WTC11 (cell line): ENCODE data around the gene CDR2. TPM values are rescaled to one million over a fixed set of nuclear protein-coding genes. Genes with fewer than 3 reads are reported as not detected.
A peak's percentile ranks its signal among the peaks of the same experiment; 100 is the strongest.

Experiments used
- ATAC-seq: fragments of 200-7000 bp; cut with Tn5 transposase; 2 replicates; pipeline ENCODE4 v1.10.0; 2021; ENCODE audit warnings: mild to moderate bottlenecking, moderate library complexity
- CTCF ChIA-PET: fragments of 300-600 bp; sonication (Branson Sonifier 250); formaldehyde crosslinking; loops from one replicate; lab custom pipeline; 2021; ENCODE audit warnings: antibody characterized with exemption; lab: Charles Lee
- POLR2A ChIA-PET: fragments of 350-600 bp; sonication (Branson Sonifier 250); formaldehyde crosslinking; loops from one replicate; lab custom pipeline; 2021; ENCODE audit warnings: antibody characterized with exemption; lab: Charles Lee
- DNase-seq: peaks from one replicate; pipeline ENCODE4 v3.0.0; 2021; ENCODE audit warnings: low spot score
- H3K27ac Mint-ChIP-seq: 2 replicates; pipeline ENCODE4 v1.8.0; 2021; ENCODE audit warnings: mixed read lengths
- H3K27me3 Mint-ChIP-seq: 2 replicates; pipeline ENCODE4 v1.8.0; 2021; ENCODE audit warnings: low read depth, mild to moderate bottlenecking, moderate library complexity, mixed read lengths
- H3K36me3 Mint-ChIP-seq: 2 replicates; pipeline ENCODE4 v1.8.0; 2021; ENCODE audit warnings: mixed read lengths
- H3K4me1 Mint-ChIP-seq: 2 replicates; pipeline ENCODE4 v1.8.0; 2022; ENCODE audit warnings: mixed read lengths
- H3K4me3 Mint-ChIP-seq: 2 replicates; pipeline ENCODE4 v1.8.0; 2021; ENCODE audit warnings: mild to moderate bottlenecking, moderate library complexity, mixed read lengths
- H3K9me3 Mint-ChIP-seq: 2 replicates; pipeline ENCODE4 v1.8.0; 2021; ENCODE audit warnings: mixed read lengths
- ATF1 ChIP-seq: sonication (generic); formaldehyde crosslinking; IDR thresholded peaks from 2 replicates; pipeline ENCODE4 v1.8.1; 2023; ENCODE audit warnings: mild to moderate bottlenecking, moderate library complexity, missing genetic modification reagents
- ATF3 ChIP-seq: sonication (generic); formaldehyde crosslinking; conservative IDR thresholded peaks from 2 replicates; pipeline ENCODE4 v1.8.1; 2022; ENCODE audit warnings: mild to moderate bottlenecking, missing genetic modification reagents
- E2F4 ChIP-seq: sonication (generic); formaldehyde crosslinking; IDR thresholded peaks from 2 replicates; pipeline ENCODE4 v1.8.1; 2022; ENCODE audit warnings: low read depth, mild to moderate bottlenecking, moderate library complexity, missing genetic modification reagents, borderline replicate concordance
- ELF4 ChIP-seq: sonication (generic); formaldehyde crosslinking; IDR thresholded peaks from 2 replicates; pipeline ENCODE4 v1.8.1; 2022; ENCODE audit warnings: low read depth, mild to moderate bottlenecking, moderate library complexity, missing genetic modification reagents
- FOXJ3 ChIP-seq: sonication (generic); formaldehyde crosslinking; IDR thresholded peaks from 2 replicates; pipeline ENCODE4 v1.9.0; 2021; ENCODE audit warnings: missing genetic modification reagents, mild to moderate bottlenecking, borderline replicate concordance
- HMGA2 ChIP-seq: fragments of 250-450 bp; sonication (Bioruptor Pico); IDR thresholded peaks from 2 replicates; pipeline ENCODE4 v1.4.0; 2021; ENCODE audit warnings: mild to moderate bottlenecking, moderate library complexity
- KAT7 ChIP-seq: sonication (generic); formaldehyde crosslinking; IDR thresholded peaks from 2 replicates; pipeline ENCODE4 v1.8.1; 2023; ENCODE audit warnings: missing genetic modification reagents, mild to moderate bottlenecking, borderline replicate concordance
- NFE2L1 ChIP-seq: sonication (generic); formaldehyde crosslinking; IDR thresholded peaks from 2 replicates; pipeline ENCODE4 v1.8.1; 2023; ENCODE audit warnings: missing genetic modification reagents
- NR1H2 ChIP-seq: sonication (generic); formaldehyde crosslinking; IDR thresholded peaks from 2 replicates; pipeline ENCODE4 v1.9.0; 2021; ENCODE audit warnings: mild to moderate bottlenecking, moderate library complexity, missing genetic modification reagents
- PRRX2 ChIP-seq: fragments of 250-450 bp; sonication (Bioruptor Pico); IDR thresholded peaks from 2 replicates; pipeline ENCODE4 v1.8.0; 2021; ENCODE audit warnings: mild to moderate bottlenecking
- SMAD3 ChIP-seq: sonication (generic); formaldehyde crosslinking; IDR thresholded peaks from 2 replicates; pipeline ENCODE4 v1.8.0; 2022; ENCODE audit warnings: missing genetic modification reagents, mild to moderate bottlenecking, borderline replicate concordance
- SOX15 ChIP-seq: fragments of 250-450 bp; sonication (Bioruptor Pico); IDR thresholded peaks from 2 replicates; pipeline ENCODE4 v1.9.0; 2021; ENCODE audit warnings: mild to moderate bottlenecking
- ZNF138 ChIP-seq: sonication (generic); formaldehyde crosslinking; conservative IDR thresholded peaks from 2 replicates; pipeline ENCODE4 v1.8.1; 2022; ENCODE audit warnings: mild to moderate bottlenecking, moderate library complexity, missing genetic modification reagents
- ZNF232 ChIP-seq: sonication (generic); formaldehyde crosslinking; IDR thresholded peaks from 2 replicates; pipeline ENCODE4 v1.8.0; 2022; ENCODE audit warnings: mild to moderate bottlenecking, missing genetic modification reagents
- ZNF263 ChIP-seq: sonication (generic); formaldehyde crosslinking; IDR thresholded peaks from 2 replicates; pipeline ENCODE4 v1.8.1; 2022; ENCODE audit warnings: low read depth, mild to moderate bottlenecking, moderate library complexity, missing genetic modification reagents
- ZNF416 ChIP-seq: fragments of 250-450 bp; sonication (Bioruptor Pico); IDR thresholded peaks from 2 replicates; pipeline ENCODE4 v1.9.0; 2021; ENCODE audit warnings: mild to moderate bottlenecking, inconsistent platforms
- total RNA-seq: library from RNA; stranded (reverse); gene quantifications from 3 replicates; pipeline ENCODE4 v1.2.3, GENCODE V29; 2021
- TF ChIP-seq, protein P1 (sequence below): sonication (generic); formaldehyde crosslinking; IDR thresholded peaks from 2 replicates; pipeline ENCODE4 v1.8.1; 2022; ENCODE audit warnings: mild to moderate bottlenecking, moderate library complexity, missing genetic modification reagents
- TF ChIP-seq, protein P2 (sequence below): sonication (generic); formaldehyde crosslinking; IDR thresholded peaks from 2 replicates; pipeline ENCODE4 v1.8.1; 2023; ENCODE audit warnings: mild to moderate bottlenecking, missing genetic modification reagents
- TF ChIP-seq, protein P3 (sequence below): fragments of 250-450 bp; sonication (Bioruptor Pico); IDR thresholded peaks from 2 replicates; pipeline ENCODE4 v1.9.0; 2021; ENCODE audit warnings: mild to moderate bottlenecking, borderline replicate concordance
- TF ChIP-seq, protein P4 (sequence below): sonication (generic); formaldehyde crosslinking; IDR thresholded peaks from 2 replicates; pipeline ENCODE4 v1.8.0; 2022; ENCODE audit warnings: mild to moderate bottlenecking, missing genetic modification reagents
- TF ChIP-seq, protein P5 (sequence below): fragments of 250-450 bp; sonication (Bioruptor Pico); IDR thresholded peaks from 2 replicates; pipeline ENCODE4 v2.1.2; 2022; ENCODE audit warnings: mild to moderate bottlenecking, moderate library complexity

CDR2 gene
- total RNA-seq, 1 experiment from 2014 or later: 40.9 TPM

DNA sequence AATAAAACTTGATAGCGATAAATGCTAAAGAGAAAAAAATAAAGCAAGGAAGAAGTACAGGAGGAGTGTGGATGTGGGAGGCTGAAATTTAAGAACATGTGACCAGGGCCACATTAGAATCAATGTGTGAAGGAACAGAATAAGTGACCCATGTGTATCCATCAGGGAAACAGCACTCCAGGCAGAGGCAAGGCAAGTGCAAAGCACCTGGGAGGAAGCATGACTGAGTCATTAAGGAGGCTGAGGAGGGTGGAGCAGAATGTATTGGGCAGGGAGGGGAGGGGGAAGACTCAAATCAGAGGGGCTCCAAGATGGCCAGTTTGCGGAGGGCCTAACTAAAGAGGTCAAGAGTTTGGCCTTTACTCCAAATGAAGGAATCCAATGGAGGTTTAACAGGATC is 8.0 kb downstream of the CDR2 start:
- CTCF ChIA-PET: no interaction called here
- Mint-ChIP-seq H3K36me3 (peaks cover 42% of the 10 kb centered on the region), H3K4me1 (peaks cover 40% of the 10 kb centered on the region), H3K27ac (peak overlapping the region; percentile 14; the same call in 1 of the 2 replicates), H3K27me3 (no peaks in the 10 kb centered on the region), H3K4me3 (no peak overlapping the region), H3K9me3 (peaks cover 6% of the 10 kb centered on the region; the same call in 1 of the 2 replicates)
- TF ChIP-seq, protein P1, sequence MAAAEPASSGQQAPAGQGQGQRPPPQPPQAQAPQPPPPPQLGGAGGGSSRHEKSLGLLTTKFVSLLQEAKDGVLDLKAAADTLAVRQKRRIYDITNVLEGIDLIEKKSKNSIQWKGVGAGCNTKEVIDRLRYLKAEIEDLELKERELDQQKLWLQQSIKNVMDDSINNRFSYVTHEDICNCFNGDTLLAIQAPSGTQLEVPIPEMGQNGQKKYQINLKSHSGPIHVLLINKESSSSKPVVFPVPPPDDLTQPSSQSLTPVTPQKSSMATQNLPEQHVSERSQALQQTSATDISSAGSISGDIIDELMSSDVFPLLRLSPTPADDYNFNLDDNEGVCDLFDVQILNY (CRISPR knock-in tag): no peak
- TF ChIP-seq, protein P2, sequence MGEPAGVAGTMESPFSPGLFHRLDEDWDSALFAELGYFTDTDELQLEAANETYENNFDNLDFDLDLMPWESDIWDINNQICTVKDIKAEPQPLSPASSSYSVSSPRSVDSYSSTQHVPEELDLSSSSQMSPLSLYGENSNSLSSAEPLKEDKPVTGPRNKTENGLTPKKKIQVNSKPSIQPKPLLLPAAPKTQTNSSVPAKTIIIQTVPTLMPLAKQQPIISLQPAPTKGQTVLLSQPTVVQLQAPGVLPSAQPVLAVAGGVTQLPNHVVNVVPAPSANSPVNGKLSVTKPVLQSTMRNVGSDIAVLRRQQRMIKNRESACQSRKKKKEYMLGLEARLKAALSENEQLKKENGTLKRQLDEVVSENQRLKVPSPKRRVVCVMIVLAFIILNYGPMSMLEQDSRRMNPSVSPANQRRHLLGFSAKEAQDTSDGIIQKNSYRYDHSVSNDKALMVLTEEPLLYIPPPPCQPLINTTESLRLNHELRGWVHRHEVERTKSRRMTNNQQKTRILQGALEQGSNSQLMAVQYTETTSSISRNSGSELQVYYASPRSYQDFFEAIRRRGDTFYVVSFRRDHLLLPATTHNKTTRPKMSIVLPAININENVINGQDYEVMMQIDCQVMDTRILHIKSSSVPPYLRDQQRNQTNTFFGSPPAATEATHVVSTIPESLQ: no peak
- TF ChIP-seq FOXJ3 (CRISPR knock-in tag) (no peak), ATF1 (no peak), ELF4 (no peak), NR1H2 (no peak), ZNF232 (CRISPR knock-in tag) (no peak), NFE2L1 (CRISPR knock-in tag) (no peak), E2F4 (CRISPR knock-in tag) (no peak), PRRX2 (CRISPR knock-in tag) (no peak), SOX15 (CRISPR knock-in tag) (no peak), KAT7 (CRISPR knock-in tag) (no peak), SMAD3 (no peak)
- TF ChIP-seq, protein P3, sequence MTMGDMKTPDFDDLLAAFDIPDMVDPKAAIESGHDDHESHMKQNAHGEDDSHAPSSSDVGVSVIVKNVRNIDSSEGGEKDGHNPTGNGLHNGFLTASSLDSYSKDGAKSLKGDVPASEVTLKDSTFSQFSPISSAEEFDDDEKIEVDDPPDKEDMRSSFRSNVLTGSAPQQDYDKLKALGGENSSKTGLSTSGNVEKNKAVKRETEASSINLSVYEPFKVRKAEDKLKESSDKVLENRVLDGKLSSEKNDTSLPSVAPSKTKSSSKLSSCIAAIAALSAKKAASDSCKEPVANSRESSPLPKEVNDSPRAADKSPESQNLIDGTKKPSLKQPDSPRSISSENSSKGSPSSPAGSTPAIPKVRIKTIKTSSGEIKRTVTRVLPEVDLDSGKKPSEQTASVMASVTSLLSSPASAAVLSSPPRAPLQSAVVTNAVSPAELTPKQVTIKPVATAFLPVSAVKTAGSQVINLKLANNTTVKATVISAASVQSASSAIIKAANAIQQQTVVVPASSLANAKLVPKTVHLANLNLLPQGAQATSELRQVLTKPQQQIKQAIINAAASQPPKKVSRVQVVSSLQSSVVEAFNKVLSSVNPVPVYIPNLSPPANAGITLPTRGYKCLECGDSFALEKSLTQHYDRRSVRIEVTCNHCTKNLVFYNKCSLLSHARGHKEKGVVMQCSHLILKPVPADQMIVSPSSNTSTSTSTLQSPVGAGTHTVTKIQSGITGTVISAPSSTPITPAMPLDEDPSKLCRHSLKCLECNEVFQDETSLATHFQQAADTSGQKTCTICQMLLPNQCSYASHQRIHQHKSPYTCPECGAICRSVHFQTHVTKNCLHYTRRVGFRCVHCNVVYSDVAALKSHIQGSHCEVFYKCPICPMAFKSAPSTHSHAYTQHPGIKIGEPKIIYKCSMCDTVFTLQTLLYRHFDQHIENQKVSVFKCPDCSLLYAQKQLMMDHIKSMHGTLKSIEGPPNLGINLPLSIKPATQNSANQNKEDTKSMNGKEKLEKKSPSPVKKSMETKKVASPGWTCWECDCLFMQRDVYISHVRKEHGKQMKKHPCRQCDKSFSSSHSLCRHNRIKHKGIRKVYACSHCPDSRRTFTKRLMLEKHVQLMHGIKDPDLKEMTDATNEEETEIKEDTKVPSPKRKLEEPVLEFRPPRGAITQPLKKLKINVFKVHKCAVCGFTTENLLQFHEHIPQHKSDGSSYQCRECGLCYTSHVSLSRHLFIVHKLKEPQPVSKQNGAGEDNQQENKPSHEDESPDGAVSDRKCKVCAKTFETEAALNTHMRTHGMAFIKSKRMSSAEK (CRISPR knock-in tag): no peak
- TF ChIP-seq, protein P4, sequence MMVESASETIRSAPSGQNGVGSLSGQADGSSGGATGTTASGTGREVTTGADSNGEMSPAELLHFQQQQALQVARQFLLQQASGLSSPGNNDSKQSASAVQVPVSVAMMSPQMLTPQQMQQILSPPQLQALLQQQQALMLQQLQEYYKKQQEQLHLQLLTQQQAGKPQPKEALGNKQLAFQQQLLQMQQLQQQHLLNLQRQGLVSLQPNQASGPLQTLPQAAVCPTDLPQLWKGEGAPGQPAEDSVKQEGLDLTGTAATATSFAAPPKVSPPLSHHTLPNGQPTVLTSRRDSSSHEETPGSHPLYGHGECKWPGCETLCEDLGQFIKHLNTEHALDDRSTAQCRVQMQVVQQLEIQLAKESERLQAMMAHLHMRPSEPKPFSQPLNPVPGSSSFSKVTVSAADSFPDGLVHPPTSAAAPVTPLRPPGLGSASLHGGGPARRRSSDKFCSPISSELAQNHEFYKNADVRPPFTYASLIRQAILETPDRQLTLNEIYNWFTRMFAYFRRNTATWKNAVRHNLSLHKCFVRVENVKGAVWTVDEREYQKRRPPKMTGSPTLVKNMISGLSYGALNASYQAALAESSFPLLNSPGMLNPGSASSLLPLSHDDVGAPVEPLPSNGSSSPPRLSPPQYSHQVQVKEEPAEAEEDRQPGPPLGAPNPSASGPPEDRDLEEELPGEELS (CRISPR knock-in tag): no peak
- ATAC-seq (no peak), DNase-seq (no peak)
- POLR2A ChIA-PET: no interaction called here

- peaks cover 46% of the 10 kb centered on the region for H3K36me3 Mint-ChIP-seq
- CTCF ChIA-PET: no interaction called here
- peaks cover 6% of the 10 kb centered on the region; the same call in 1 of the 2 replicates for H3K9me3 Mint-ChIP-seq
- peaks cover 33% of the 10 kb centered on the region for H3K4me1 Mint-ChIP-seq
- H3K4me3 Mint-ChIP-seq: no peak overlapping the region
- no peak for ATAC-seq
- POLR2A ChIA-PET: no interaction called here
- no peak for DNase-seq
- H3K27me3 Mint-ChIP-seq: no peaks in the 10 kb centered on the region
- no peak overlapping the region for H3K27ac Mint-ChIP-seq
- TF ChIP-seq E2F4 (CRISPR knock-in tag): no peak
- no peak for TF ChIP-seq ZNF416 (CRISPR knock-in tag)
- TF ChIP-seq ATF3: no peak
- TF ChIP-seq HMGA2 (CRISPR knock-in tag): no peak
- no peak for TF ChIP-seq ZNF263 (CRISPR knock-in tag)
- TF ChIP-seq, protein P5, sequence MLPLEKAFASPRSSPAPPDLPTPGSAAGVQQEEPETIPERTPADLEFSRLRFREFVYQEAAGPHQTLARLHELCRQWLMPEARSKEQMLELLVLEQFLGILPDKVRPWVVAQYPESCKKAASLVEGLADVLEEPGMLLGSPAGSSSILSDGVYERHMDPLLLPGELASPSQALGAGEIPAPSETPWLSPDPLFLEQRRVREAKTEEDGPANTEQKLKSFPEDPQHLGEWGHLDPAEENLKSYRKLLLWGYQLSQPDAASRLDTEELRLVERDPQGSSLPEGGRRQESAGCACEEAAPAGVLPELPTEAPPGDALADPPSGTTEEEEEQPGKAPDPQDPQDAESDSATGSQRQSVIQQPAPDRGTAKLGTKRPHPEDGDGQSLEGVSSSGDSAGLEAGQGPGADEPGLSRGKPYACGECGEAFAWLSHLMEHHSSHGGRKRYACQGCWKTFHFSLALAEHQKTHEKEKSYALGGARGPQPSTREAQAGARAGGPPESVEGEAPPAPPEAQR (CRISPR knock-in tag): no peak
- no peak for TF ChIP-seq ZNF138 (CRISPR knock-in tag)
Observed at GRCh38 chr16:22364241-22364640, 10.2 kb downstream of the CDR2 start.
